H1 (cell line): ENCODE results near the gene GREB1. TPM values are rescaled to one million over a fixed set of nuclear protein-coding genes. Genes with fewer than 3 reads are reported as not detected.

ENCODE experiments used
- CTCF ChIA-PET: fragments of 300-600 bp; sonication (Branson Sonifier 250); formaldehyde crosslinking; loops from one replicate; lab custom pipeline; 2021; ENCODE audit not compliant: partially characterized antibody; lab: Charles Lee
- POLR2A ChIA-PET: fragments of 300-600 bp; sonication (Branson Sonifier 250); formaldehyde crosslinking; loops from one replicate; lab custom pipeline; 2021; ENCODE audit warnings: inconsistent platforms; ENCODE audit not compliant: partially characterized antibody; lab: Charles Lee
- DNase-seq, 2 experiments: peaks; one replicate each; pipeline versions ENCODE4 v3.0.0 to v3.0.0-alpha.2; 2010 to 2022; ENCODE audit warnings: low spot score in 2 of 2, low read depth in 1 of 2, mixed read lengths in 1 of 2
- FAIRE-seq: peaks from 2 replicates; lab custom pipeline; 2011; peaks lifted over from hg19 to GRCh38; lab: Jason Lieb, UNC
- H2AFZ ChIP-seq: 2 replicates; pipeline ENCODE4 v1.8.1; 2012; ENCODE audit warnings: low read length, inconsistent platforms
- H2AK5ac ChIP-seq: 2 replicates; pipeline ENCODE4 v1.6.1; 2013; ENCODE audit warnings: low read depth, low read length
- H2BK120ac ChIP-seq: replicated peaks from 2 replicates; pipeline ENCODE3; 2013; ENCODE audit warnings: low read depth, low read length, inconsistent platforms
- H2BK12ac ChIP-seq: 2 replicates; pipeline ENCODE4 v1.6.1; 2013; ENCODE audit warnings: low read depth, low read length
- H2BK15ac ChIP-seq: 2 replicates; pipeline ENCODE4 v1.6.1; 2013; ENCODE audit warnings: low read length
- H2BK20ac ChIP-seq: 2 replicates; pipeline ENCODE4 v1.6.1; 2013; ENCODE audit warnings: low read length
- H2BK5ac ChIP-seq: 2 replicates; pipeline ENCODE4 v1.6.1; 2013; ENCODE audit warnings: low read depth, low read length
- H3K14ac ChIP-seq: 2 replicates; pipeline ENCODE4 v1.6.1; 2013; ENCODE audit warnings: inconsistent platforms; ENCODE audit not compliant: insufficient read length
- H3K18ac ChIP-seq: 2 replicates; pipeline ENCODE4 v1.6.1; 2013; ENCODE audit warnings: low read length; ENCODE audit errors: extremely low read depth
- H3K23ac ChIP-seq: 2 replicates; pipeline ENCODE4 v1.6.1; 2013; ENCODE audit warnings: inconsistent platforms; ENCODE audit not compliant: insufficient read length
- H3K23me2 ChIP-seq: 2 replicates; pipeline ENCODE4 v1.6.1; 2013; ENCODE audit warnings: low read depth, low read length
- H3K27ac ChIP-seq: 2 replicates; pipeline ENCODE4 v1.6.1; 2011; ENCODE audit warnings: low read depth, low read length, inconsistent platforms
- H3K27me3 ChIP-seq, 4 experiments: replicated peaks in 1 of 4; 1 replicate in 1 of 4; 2 replicates in 3 of 4; pipeline versions ENCODE4 v1.6.1 to v1.8.1; 2011 to 2013; ENCODE audit warnings: low read length in 3 of 4, mild to moderate bottlenecking in 3 of 4, inconsistent platforms in 2 of 4, mixed read lengths in 2 of 4, moderate library complexity in 1 of 4; ENCODE audit not compliant: control insufficient read depth in 3 of 4, insufficient read depth in 3 of 4; ENCODE audit errors: extremely low read depth in 1 of 4
- H3K36me3 ChIP-seq, 4 experiments: 2 replicates each; pipeline versions ENCODE4 v1.6.1 to v1.8.1; 2011 to 2013; ENCODE audit warnings: mild to moderate bottlenecking in 4 of 4, low read length in 3 of 4, moderate library complexity in 2 of 4, control low read depth in 1 of 4, inconsistent platforms in 1 of 4; ENCODE audit not compliant: insufficient read depth in 4 of 4, control insufficient read depth in 2 of 4
- H3K4ac ChIP-seq: replicated peaks from 2 replicates; pipeline ENCODE3; 2013; ENCODE audit warnings: low read length, low read depth, mixed read lengths, inconsistent platforms; ENCODE audit not compliant: insufficient read length
- H3K4me1 ChIP-seq, 4 experiments: replicated peaks in 1 of 4; 1 replicate in 1 of 4; 2 replicates in 3 of 4; pipeline versions ENCODE4 v1.6.1 to v1.8.1; 2011 to 2013; ENCODE audit warnings: low read length in 3 of 4, inconsistent platforms in 2 of 4, mixed read lengths in 1 of 4; ENCODE audit not compliant: insufficient read depth in 4 of 4, control insufficient read depth in 3 of 4
- H3K4me2 ChIP-seq, 2 experiments: 2 replicates each; pipeline versions ENCODE4 v1.6.1 to v1.8.1; 2011 to 2013; ENCODE audit warnings: low read depth in 2 of 2, low read length in 2 of 2, control low read depth in 1 of 2, inconsistent platforms in 1 of 2, mild to moderate bottlenecking in 1 of 2; ENCODE audit not compliant: insufficient read depth in 1 of 2
- H3K4me3 ChIP-seq, 4 experiments: fragments of 200-600, 300-600 bp in 1 of 4; sonication (generic), shearing (Covaris generic), sonication (Bioruptor Twin) in 1 of 4; 2 replicates each; pipeline versions ENCODE4 v1.5.1 to v1.8.1; 2011 to 2016; ENCODE audit warnings: low read length in 4 of 4, low read depth in 3 of 4, control low read depth in 2 of 4, inconsistent platforms in 2 of 4, mild to moderate bottlenecking in 2 of 4, mixed read lengths in 1 of 4, moderate library complexity in 1 of 4; ENCODE audit not compliant: insufficient read depth in 2 of 4; ENCODE audit errors: extremely low read depth in 1 of 4
- H3K56ac ChIP-seq: replicated peaks from 2 replicates; pipeline ENCODE3; 2013; ENCODE audit warnings: low read depth, mild to moderate bottlenecking, mixed read lengths, low read length, inconsistent platforms; ENCODE audit not compliant: insufficient read length
- H3K79me1 ChIP-seq: 2 replicates; pipeline ENCODE4 v1.6.1; 2013; ENCODE audit warnings: low read depth, low read length, control low read depth
- H3K79me2 ChIP-seq, 2 experiments: 2 replicates each; pipeline versions ENCODE4 v1.6.1 to v1.8.1; 2012 to 2013; ENCODE audit warnings: low read length in 2 of 2, mild to moderate bottlenecking in 2 of 2, inconsistent platforms in 1 of 2; ENCODE audit not compliant: insufficient read depth in 2 of 2, control insufficient read depth in 1 of 2
- H3K9ac ChIP-seq, 4 experiments: replicated peaks in 1 of 4; 1 replicate in 1 of 4; 2 replicates in 3 of 4; pipeline versions ENCODE4 v1.6.1 to v1.8.1; 2011 to 2013; ENCODE audit warnings: low read depth in 3 of 4, low read length in 3 of 4, control low read depth in 2 of 4, mild to moderate bottlenecking in 2 of 4, moderate library complexity in 2 of 4, inconsistent platforms in 1 of 4; ENCODE audit errors: extremely low read depth in 1 of 4
- H3K9me3 ChIP-seq, 2 experiments: 2 replicates each; pipeline versions ENCODE4 v1.6.1 to v1.8.1; 2012 to 2013; ENCODE audit warnings: mild to moderate bottlenecking in 2 of 2, moderate library complexity in 2 of 2, control low read depth in 1 of 2, inconsistent platforms in 1 of 2, low read depth in 1 of 2, low read length in 1 of 2, mixed read lengths in 1 of 2; ENCODE audit not compliant: insufficient read depth in 2 of 2
- H4K20me1 ChIP-seq, 2 experiments: replicated peaks in 1 of 2; 2 replicates each; pipeline versions ENCODE3 to v1.8.1; 2011 to 2013; ENCODE audit warnings: inconsistent platforms in 2 of 2, low read length in 2 of 2, mild to moderate bottlenecking in 1 of 2; ENCODE audit not compliant: insufficient read depth in 2 of 2, control insufficient read depth in 1 of 2
- H4K5ac ChIP-seq: 2 replicates; pipeline ENCODE4 v1.6.1; 2013; ENCODE audit warnings: low read length, low read depth, mixed read lengths, inconsistent platforms; ENCODE audit not compliant: insufficient read length
- H4K8ac ChIP-seq: 2 replicates; pipeline ENCODE4 v1.8.0; 2013; ENCODE audit warnings: mild to moderate bottlenecking, moderate library complexity, low read length, inconsistent platforms; ENCODE audit not compliant: insufficient read depth; ENCODE audit errors: extremely low read depth
- H4K91ac ChIP-seq: replicated peaks from 2 replicates; pipeline ENCODE3; 2013; ENCODE audit warnings: low read length, mixed read lengths, inconsistent platforms; ENCODE audit not compliant: insufficient read length
- BCL11A ChIP-seq, 2 experiments: IDR thresholded peaks; one replicate each; pipeline ENCODE4 v1.6.1; 2011; ENCODE audit warnings: low read depth in 2 of 2, low read length in 2 of 2, mild to moderate bottlenecking in 2 of 2
- CREB1 ChIP-seq: IDR thresholded peaks from 2 replicates; pipeline ENCODE4 v1.6.1; 2012; ENCODE audit warnings: inconsistent platforms
- GTF2F1 ChIP-seq: IDR thresholded peaks from 2 replicates; pipeline ENCODE4 v1.6.1; 2012; ENCODE audit warnings: low read depth, low read length, improper control_type of control experiment, borderline replicate concordance
- HDAC6 ChIP-seq: IDR thresholded peaks from one replicate; pipeline ENCODE4 v1.7.1; 2012; ENCODE audit warnings: low read depth, mild to moderate bottlenecking, inconsistent platforms, low read length, moderate library complexity
- MAX ChIP-seq: IDR thresholded peaks from 2 replicates; pipeline ENCODE4 v1.6.1; 2012; ENCODE audit warnings: inconsistent platforms
- NRF1 ChIP-seq: IDR thresholded peaks from 2 replicates; pipeline ENCODE4 v1.6.1; 2011; ENCODE audit warnings: mild to moderate bottlenecking, low read depth, low read length, improper control_type of control experiment
- POLR2AphosphoS5 ChIP-seq: IDR thresholded peaks from 2 replicates; pipeline ENCODE4 v1.6.1; 2011; ENCODE audit warnings: low read depth, low read length
- POU5F1 ChIP-seq: IDR thresholded peaks from 2 replicates; pipeline ENCODE4 v1.6.1; 2011; ENCODE audit warnings: low read depth, mild to moderate bottlenecking, low read length, moderate library complexity
- RAD21 ChIP-seq, 2 experiments: IDR thresholded peaks in 1 of 2; conservative IDR thresholded peaks in 1 of 2; 2 replicates each; pipeline ENCODE4 v1.6.1; 2011; ENCODE audit warnings: low read depth in 2 of 2, low read length in 2 of 2, improper control_type of control experiment in 1 of 2, inconsistent platforms in 1 of 2, mild to moderate bottlenecking in 1 of 2, moderate library complexity in 1 of 2
- SIX5 ChIP-seq: IDR thresholded peaks from 2 replicates; pipeline ENCODE4 v1.6.1; 2011; ENCODE audit warnings: mild to moderate bottlenecking, low read depth, low read length
- SP1 ChIP-seq: IDR thresholded peaks from 2 replicates; pipeline ENCODE4 v1.6.1; 2011; ENCODE audit warnings: low read depth, low read length
- TAF1 ChIP-seq: IDR thresholded peaks from 2 replicates; pipeline ENCODE4 v1.6.1; 2011; ENCODE audit warnings: mild to moderate bottlenecking, low read depth, low read length
- TCF12 ChIP-seq: IDR thresholded peaks from 2 replicates; pipeline ENCODE4 v1.6.1; 2011; ENCODE audit warnings: low read depth, mild to moderate bottlenecking, low read length
- YY1 ChIP-seq: IDR thresholded peaks from 2 replicates; pipeline ENCODE4 v1.6.1; 2011; ENCODE audit warnings: low read depth, mild to moderate bottlenecking, low read length
- WGBS, 2 experiments: shearing (Covaris generic) in 1 of 2; methylation state at CpG; one replicate each; pipeline versions ENCODE4 v1.1.6 to v1.1.7; 2013 to 2015; ENCODE audit warnings: low lambda C conversion rate in 2 of 2, mixed read lengths in 2 of 2, inconsistent platforms in 1 of 2, low coverage in 1 of 2, missing lambda C conversion rate in 1 of 2; ENCODE audit not compliant: insufficient replicate concordance in 2 of 2, insufficient coverage in 1 of 2, insufficient read length in 1 of 2; ENCODE audit errors: extremely low coverage in 1 of 2, missing lambda C conversion rate in 1 of 2; 5-methylcytosine and 5-hydroxymethylcytosine counted together
- polyA plus RNA-seq, 7 experiments: library from polyadenylated mRNA; depleted of rRNA in 3 of 7; stranded (reverse) in 5 of 7; unstranded in 2 of 7; fragments of >200 nt in 5 of 7; fragments of 200-250 nt in 2 of 7; gene quantifications; 1 replicate in 5 of 7; 2 replicates in 1 of 7; 4 replicates in 1 of 7; pipeline versions ENCODE4 v1.2.1 to v1.2.3, GENCODE V29; 2011 to 2013; ENCODE audit warnings: missing spikeins in 2 of 7, mixed read lengths in 2 of 7
- total RNA-seq: library from RNA; stranded (reverse); fragmentation: NEBNext Ultra II Directional; extraction: Animal tissue kit (Norgen Biotek cat#: 25700); gene quantifications from 2 replicates; pipeline ENCODE4 v1.2.1, GENCODE V29; 2021

Gene GREB1
- total and polyA plus RNA-seq, 2 of the 8 experiments (the other 6 are each of a cell fraction or from before 2014, with no cell fraction given), result 7.9 to 43.4 TPM

GRCh38 chr2:11678306-11678960, 144.6 kb downstream of the GREB1 start:
- Histone ChIP-seq H3K23ac (no peak overlapping the region), H4K8ac (no peak overlapping the region), H2AFZ (no peak overlapping the region), H3K4ac (no peak overlapping the region), H3K9me3 (no peaks in the 10 kb centered on the region), H2BK20ac (no peak overlapping the region), H4K20me1 (no peaks in the 10 kb centered on the region), H2BK15ac (0 out of 2 replicates have a peak overlapping the region, but pooled peaks have one; percentile 7), H3K36me3 (no peaks in the 10 kb centered on the region), H3K23me2 (no peaks in the 10 kb centered on the region), H2BK120ac (no peak overlapping the region), H3K27me3 (no peaks in the 10 kb centered on the region), H3K18ac (no peak overlapping the region; the same call in 1 of the 2 replicates), H3K4me1 (peaks cover 3 to 14% (median 10%) of the 10 kb centered on the region in 4 experiments; a peak in 6 of 7 replicates), H2BK12ac (no peak overlapping the region), H2BK5ac (no peak overlapping the region), H3K27ac (no peak overlapping the region), H3K9ac (no peak overlapping the region), H3K79me1 (no peaks in the 10 kb centered on the region), H3K56ac (no peak overlapping the region), H3K4me2 (no peak overlapping the region), H3K79me2 (no peaks in the 10 kb centered on the region), H3K4me3 (no peak overlapping the region), H3K14ac (no peak overlapping the region), H4K5ac (no peak overlapping the region), H2AK5ac (no peak overlapping the region; the same call in 1 of the 2 replicates), H4K91ac (no peak overlapping the region)
- no peak for DNase-seq
- 85% methylated on average over 14 of the region's 14 CpGs; no CpG with 5 or more reads in 1 of the 2 experiments for WGBS, 2 experiments
- CTCF ChIA-PET, result interaction anchor here (0.8 to 8.1 kb wide), 6 partner anchors 9 to 107 kb away, joined by 4 to 76 read pairs (median 10); partner anchors contain the start of gene NTSR2
- no peak for FAIRE-seq
- POLR2A ChIA-PET, result no interaction called here
- TF ChIP-seq SIX5 (no peak), SP1 (no peak), POU5F1 (no peak), BCL11A (IDR thresholded peaks at IDR 0.05; ENCODE audit: low read depth in 2 of 2, low read length in 2 of 2) (no peak), POLR2AphosphoS5 (no peak), RAD21 (IDR thresholded peaks at IDR 0.05 in 1 of 2, conservative IDR thresholded peaks at IDR 0.05 in 1 of 2; ENCODE audit: low read depth in 2 of 2, low read length in 2 of 2) (no peak), NRF1 (no peak), TCF12 (no peak), CREB1 (no peak), HDAC6 (no peak), YY1 (no peak), GTF2F1 (no peak), MAX (no peak), TAF1 (no peak)
